Suprapubic skin (tissue), 4 donors: ENCODE results near the gene SP4.
A peak's percentile ranks its signal among the peaks of the same experiment; 100 is the strongest.

Experiments
- EP300 ChIP-seq: sonication (generic); formaldehyde crosslinking; IDR thresholded peaks from one replicate; pipeline ENCODE4 v1.6.1; 2017; ENCODE audit warnings: antibody characterized with exemption
- POLR2A ChIP-seq, 2 donors: fragments of 450-650 bp; IDR thresholded peaks; one replicate each; pipeline ENCODE4 v1.6.1; 2017; ENCODE audit warnings: antibody characterized with exemption in 2 of 2, mild to moderate bottlenecking in 2 of 2, moderate library complexity in 2 of 2
- POLR2AphosphoS5 ChIP-seq, 3 donors: sonication (generic); formaldehyde crosslinking; IDR thresholded peaks; one replicate each; pipeline ENCODE4 v1.6.1; 2017; ENCODE audit warnings: antibody characterized with exemption in 3 of 3
- TF ChIP-seq, protein P1 (sequence below), 2 donors: fragments of 200-600 bp in 1 of 2; fragments of 450-650 bp in 1 of 2; sonication (generic) in 1 of 2; IDR thresholded peaks; one replicate each; pipeline ENCODE4 v1.5.1; 2016 to 2019; ENCODE audit warnings: antibody characterized with exemption in 2 of 2, mild to moderate bottlenecking in 1 of 2, moderate library complexity in 1 of 2

- no peak for TF ChIP-seq EP300
- peak in 1 of 2 donors; percentile 20 for TF ChIP-seq POLR2A (IDR thresholded peaks at IDR 0.05)
- TF ChIP-seq, protein P1, sequence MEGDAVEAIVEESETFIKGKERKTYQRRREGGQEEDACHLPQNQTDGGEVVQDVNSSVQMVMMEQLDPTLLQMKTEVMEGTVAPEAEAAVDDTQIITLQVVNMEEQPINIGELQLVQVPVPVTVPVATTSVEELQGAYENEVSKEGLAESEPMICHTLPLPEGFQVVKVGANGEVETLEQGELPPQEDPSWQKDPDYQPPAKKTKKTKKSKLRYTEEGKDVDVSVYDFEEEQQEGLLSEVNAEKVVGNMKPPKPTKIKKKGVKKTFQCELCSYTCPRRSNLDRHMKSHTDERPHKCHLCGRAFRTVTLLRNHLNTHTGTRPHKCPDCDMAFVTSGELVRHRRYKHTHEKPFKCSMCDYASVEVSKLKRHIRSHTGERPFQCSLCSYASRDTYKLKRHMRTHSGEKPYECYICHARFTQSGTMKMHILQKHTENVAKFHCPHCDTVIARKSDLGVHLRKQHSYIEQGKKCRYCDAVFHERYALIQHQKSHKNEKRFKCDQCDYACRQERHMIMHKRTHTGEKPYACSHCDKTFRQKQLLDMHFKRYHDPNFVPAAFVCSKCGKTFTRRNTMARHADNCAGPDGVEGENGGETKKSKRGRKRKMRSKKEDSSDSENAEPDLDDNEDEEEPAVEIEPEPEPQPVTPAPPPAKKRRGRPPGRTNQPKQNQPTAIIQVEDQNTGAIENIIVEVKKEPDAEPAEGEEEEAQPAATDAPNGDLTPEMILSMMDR (IDR thresholded peaks at IDR 0.05), result no peak
- TF ChIP-seq POLR2AphosphoS5 (IDR thresholded peaks at IDR 0.05), result no peak
Observed at GRCh38 chr7:21427871-21428658, at the start of gene SP4.
